Effector memory CD4-positive, alpha-beta T cell (primary cell): ENCODE measurements around the gene ABHD17B.

Source experiments
- DNase-seq, 3 donors: peaks; one replicate each; pipeline ENCODE4 v3.0.0-alpha.2; 2020
- H3K27ac ChIP-seq: 2 replicates; pipeline ENCODE4 v1.7.0; 2013; ENCODE audit warnings: mild to moderate bottlenecking, low read length, moderate library complexity; ENCODE audit not compliant: insufficient read depth, poor library complexity, severe bottlenecking
- H3K27me3 ChIP-seq: replicated peaks from 2 replicates; pipeline ENCODE4 v1.7.0; 2013; ENCODE audit warnings: mild to moderate bottlenecking, low read length; ENCODE audit not compliant: insufficient read depth, control insufficient read depth, poor library complexity, severe bottlenecking
- H3K36me3 ChIP-seq: 2 replicates; pipeline ENCODE4 v1.7.0; 2013; ENCODE audit warnings: mild to moderate bottlenecking, low read length, moderate library complexity; ENCODE audit not compliant: control insufficient read depth, insufficient read depth
- H3K4me1 ChIP-seq: 2 replicates; pipeline ENCODE4 v1.7.0; 2013; ENCODE audit warnings: low read length, mild to moderate bottlenecking; ENCODE audit not compliant: control insufficient read depth, insufficient read depth, poor library complexity, severe bottlenecking
- H3K4me3 ChIP-seq: 2 replicates; pipeline ENCODE4 v1.7.0; 2013; ENCODE audit warnings: low read length, low read depth, mild to moderate bottlenecking; ENCODE audit not compliant: insufficient read depth, poor library complexity, severe bottlenecking
- H3K9me3 ChIP-seq: 2 replicates; pipeline ENCODE4 v1.7.0; 2013; ENCODE audit warnings: mild to moderate bottlenecking, low read length, moderate library complexity; ENCODE audit not compliant: control insufficient read depth

ABHD17B gene

GRCh38 chr9:71931166-71931565, 20.2 kb upstream of the ABHD17B start:
- no peak overlapping the region for H3K4me3 ChIP-seq
- no peaks in the 10 kb centered on the region for H3K36me3 ChIP-seq
- no peaks in the 10 kb centered on the region for H3K9me3 ChIP-seq
- no peaks in the 10 kb centered on the region for H3K4me1 ChIP-seq
- DNase-seq = no peak
- H3K27ac ChIP-seq = no peak overlapping the region
- no peaks in the 10 kb centered on the region for H3K27me3 ChIP-seq

- Histone ChIP-seq H3K9me3 (no peaks in the 10 kb centered on the region), H3K4me3 (no peak overlapping the region), H3K27ac (no peak overlapping the region), H3K36me3 (no peaks in the 10 kb centered on the region), H3K27me3 (no peaks in the 10 kb centered on the region), H3K4me1 (no peaks in the 10 kb centered on the region)
- no peak for DNase-seq
Measured at GRCh38 chr9:71929791-71930440, 18.9 kb upstream of the ABHD17B start.

DNA sequence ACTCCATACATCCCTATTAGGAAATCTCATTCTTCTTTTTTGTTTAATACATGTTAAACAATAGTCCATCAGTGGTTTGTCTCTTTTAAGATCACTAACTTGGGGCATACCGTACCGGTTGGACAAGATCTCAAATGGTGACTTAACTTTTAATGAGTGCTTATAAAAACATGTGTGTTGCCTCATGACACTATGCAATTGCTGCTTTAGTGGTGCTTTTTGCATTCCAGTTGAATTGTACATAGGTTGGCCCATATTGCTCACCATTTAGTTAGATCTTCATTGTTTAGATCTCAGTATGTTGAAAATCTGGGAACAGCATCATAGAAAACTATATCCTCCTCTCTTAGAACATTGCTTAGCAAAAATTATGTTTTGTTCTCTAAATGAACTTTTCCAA, 18.2 kb upstream of the ABHD17B start:
- H3K4me3 ChIP-seq = no peak overlapping the region
- no peaks in the 10 kb centered on the region for H3K4me1 ChIP-seq
- H3K27me3 ChIP-seq = no peaks in the 10 kb centered on the region
- no peak overlapping the region for H3K27ac ChIP-seq
- H3K9me3 ChIP-seq = no peaks in the 10 kb centered on the region
- DNase-seq = no peak
- H3K36me3 ChIP-seq = no peaks in the 10 kb centered on the region

DNA sequence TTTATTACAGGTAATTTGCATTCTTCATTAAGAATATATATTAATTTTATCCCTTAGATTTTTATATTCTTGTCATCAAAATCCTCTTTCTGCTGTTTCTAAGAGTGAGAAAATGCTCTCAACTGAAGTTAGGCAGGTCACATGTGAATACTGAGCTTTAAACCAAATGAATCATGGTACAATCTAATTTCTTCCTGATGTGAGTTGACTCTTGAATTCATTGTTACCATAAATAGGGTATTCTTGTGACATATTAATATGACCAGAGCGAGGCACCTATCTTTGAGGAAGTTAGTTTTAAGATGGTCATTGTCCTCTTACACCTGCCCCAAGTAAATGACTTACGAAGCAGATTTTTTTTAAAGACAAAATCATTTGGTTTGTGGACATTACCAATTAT, 17.8 kb upstream of the ABHD17B start:
- Histone ChIP-seq H3K9me3 (no peaks in the 10 kb centered on the region), H3K4me1 (no peaks in the 10 kb centered on the region), H3K4me3 (no peak overlapping the region), H3K27ac (no peak overlapping the region), H3K36me3 (no peaks in the 10 kb centered on the region), H3K27me3 (no peaks in the 10 kb centered on the region)
- no peak for DNase-seq

GRCh38 chr9:71928376-71928775, 17.4 kb upstream of the ABHD17B start:
- Histone ChIP-seq H3K4me3 (no peak overlapping the region), H3K36me3 (no peaks in the 10 kb centered on the region), H3K27ac (no peak overlapping the region), H3K9me3 (no peaks in the 10 kb centered on the region), H3K27me3 (no peaks in the 10 kb centered on the region), H3K4me1 (no peaks in the 10 kb centered on the region)
- no peak for DNase-seq

DNA sequence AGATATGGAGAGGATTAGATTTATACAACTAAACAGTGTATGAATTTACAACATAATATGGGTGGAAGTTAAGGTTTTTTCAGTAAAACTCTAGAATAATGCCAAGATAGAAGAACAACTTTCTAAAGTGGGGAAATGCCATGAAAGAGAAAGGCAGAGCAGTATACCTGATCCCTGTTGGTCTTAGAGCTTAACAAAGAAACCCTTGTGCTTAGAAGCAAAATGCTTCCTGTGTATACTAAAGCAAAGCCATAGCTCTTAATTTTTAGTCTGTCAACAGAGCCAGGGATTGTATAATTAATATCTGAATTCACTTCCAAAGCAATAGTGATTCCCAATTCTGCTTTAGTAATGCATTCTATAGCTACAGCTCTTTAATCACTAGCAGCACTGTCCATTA, 14.8 kb upstream of the ABHD17B start:
- Histone ChIP-seq H3K4me3 (no peak overlapping the region), H3K9me3 (no peaks in the 10 kb centered on the region), H3K36me3 (peaks cover 5% of the 10 kb centered on the region), H3K4me1 (no peaks in the 10 kb centered on the region), H3K27ac (no peak overlapping the region), H3K27me3 (no peaks in the 10 kb centered on the region)
- DNase-seq = no peak

DNA sequence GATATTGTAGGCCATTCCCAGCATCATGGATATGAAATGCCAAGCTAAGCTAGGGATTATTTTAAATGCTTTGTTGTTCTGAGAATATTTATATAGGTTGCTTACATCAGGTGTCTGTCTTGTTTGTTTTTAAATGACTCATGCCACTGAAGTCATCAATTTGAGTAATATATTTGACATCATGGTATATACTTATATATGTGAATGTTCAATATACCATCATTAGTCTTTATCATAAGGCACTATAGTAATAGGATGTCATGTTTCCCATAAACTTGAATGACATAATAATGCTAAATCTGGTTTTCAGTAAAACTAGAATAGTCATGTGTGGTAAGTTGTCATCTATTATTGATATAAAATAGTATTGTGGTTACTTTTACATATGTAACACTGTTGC, 13.6 kb upstream of the ABHD17B start:
- H3K27me3 ChIP-seq = no peaks in the 10 kb centered on the region
- no peaks in the 10 kb centered on the region for H3K9me3 ChIP-seq
- H3K36me3 ChIP-seq = peaks cover 5% of the 10 kb centered on the region
- no peak overlapping the region for H3K27ac ChIP-seq
- no peak overlapping the region for H3K4me3 ChIP-seq
- DNase-seq = no peak
- H3K4me1 ChIP-seq = no peaks in the 10 kb centered on the region

DNA sequence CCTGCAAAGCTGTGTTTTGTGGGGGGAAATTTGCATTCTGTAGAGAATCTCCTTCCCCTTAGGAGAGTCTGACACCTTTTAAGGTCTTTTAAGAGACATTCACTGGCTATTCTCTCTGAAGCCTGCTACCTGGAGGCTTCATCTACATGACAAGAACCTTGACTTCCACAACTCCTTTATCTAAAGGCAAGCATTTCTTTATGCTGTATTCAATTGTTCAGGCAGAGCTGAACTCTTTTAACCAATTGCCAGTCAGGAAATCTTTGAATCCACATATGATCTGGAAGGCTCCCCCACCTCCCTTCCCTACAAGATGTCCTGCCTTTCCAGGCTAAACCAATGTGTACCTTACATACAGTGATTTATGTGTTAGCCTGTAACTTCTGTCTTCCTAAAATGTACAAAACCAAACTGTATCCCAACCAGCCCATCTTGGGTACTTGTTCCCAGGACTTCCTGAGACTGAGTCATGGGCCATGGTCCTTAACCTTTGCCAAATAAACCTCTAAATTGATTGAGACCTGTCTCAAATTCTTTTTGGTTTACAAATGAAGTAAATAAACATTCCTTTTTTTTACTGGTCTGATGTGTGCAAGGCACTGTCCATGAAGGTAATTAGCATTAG, 10.3 kb upstream of the ABHD17B start:
- DNase-seq = no peak
- peaks cover 5% of the 10 kb centered on the region for H3K36me3 ChIP-seq
- no peaks in the 10 kb centered on the region for H3K9me3 ChIP-seq
- H3K27me3 ChIP-seq = no peaks in the 10 kb centered on the region
- no peak overlapping the region for H3K4me3 ChIP-seq
- H3K27ac ChIP-seq = no peak overlapping the region
- H3K4me1 ChIP-seq = no peaks in the 10 kb centered on the region

DNA sequence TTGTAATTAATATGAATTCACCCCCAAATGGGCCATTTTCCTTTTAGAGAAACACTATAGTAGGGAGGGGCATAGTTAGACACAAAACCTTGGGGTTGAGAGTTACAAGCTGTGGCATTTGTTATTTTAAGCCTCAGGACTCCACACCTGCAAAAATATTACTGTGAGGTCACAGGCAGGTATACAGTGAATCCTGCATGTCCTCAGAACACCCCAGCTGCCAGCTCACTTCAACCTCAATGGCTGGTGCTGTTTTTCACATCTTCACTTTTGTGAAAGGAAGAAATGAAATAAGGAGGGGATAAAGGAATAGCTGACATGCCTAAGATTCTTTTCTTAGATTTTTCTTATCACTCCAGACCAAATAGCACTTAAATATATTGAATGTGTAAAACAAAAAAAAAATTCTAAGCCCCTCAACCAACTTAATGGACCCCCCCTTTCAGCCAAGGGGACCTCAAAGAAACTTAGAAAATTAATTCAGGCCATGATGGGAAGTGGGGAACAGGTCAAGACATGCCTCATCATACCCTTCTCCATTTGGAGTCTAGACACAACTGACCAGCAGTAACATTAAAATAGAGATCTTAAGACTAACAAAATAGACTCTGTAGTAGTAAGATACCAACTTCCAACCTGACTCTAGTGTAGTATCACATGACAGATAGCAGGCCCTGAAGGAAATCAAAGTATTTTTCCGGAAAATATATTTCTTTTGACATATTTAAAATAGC, 9.6 kb upstream of the ABHD17B start:
- Histone ChIP-seq H3K27me3 (no peaks in the 10 kb centered on the region), H3K4me3 (no peak overlapping the region), H3K36me3 (peaks cover 5% of the 10 kb centered on the region), H3K27ac (no peak overlapping the region), H3K4me1 (no peaks in the 10 kb centered on the region), H3K9me3 (no peaks in the 10 kb centered on the region)
- DNase-seq = no peak

- Histone ChIP-seq H3K27me3 (no peaks in the 10 kb centered on the region), H3K4me1 (no peaks in the 10 kb centered on the region), H3K27ac (no peak overlapping the region), H3K36me3 (peaks cover 5% of the 10 kb centered on the region), H3K4me3 (no peak overlapping the region), H3K9me3 (no peaks in the 10 kb centered on the region)
- no peak for DNase-seq
Measured at GRCh38 chr9:71918419-71918818, 7.4 kb upstream of the ABHD17B start.
